GM13977 (cell line): ENCODE results near the gene ALX4.

Experiments used
- DNase-seq: peaks from one replicate; pipeline ENCODE4 v3.0.0; 2012; ENCODE audit warnings: low spot score
- in situ Hi-C: fragments of 300-500 bp; cut with MboI; formaldehyde crosslinking; loops from one replicate; pipeline ENCODE4 v1.12.0; 2022; ENCODE audit warnings: low sequenced_read_pairs, low pct_unique_long_range_greater_than_20kb, mixed read lengths, inconsistent platforms; ENCODE audit not compliant: unreplicated experiment
- TF ChIP-seq, protein P1 (sequence below): IDR thresholded peaks from 2 replicates; pipeline ENCODE4 v1.5.1; 2012; ENCODE audit warnings: mild to moderate bottlenecking, control low read depth; ENCODE audit not compliant: insufficient read depth; ENCODE audit errors: extremely low read depth, missing control alignments

The ALX4 gene

DNA sequence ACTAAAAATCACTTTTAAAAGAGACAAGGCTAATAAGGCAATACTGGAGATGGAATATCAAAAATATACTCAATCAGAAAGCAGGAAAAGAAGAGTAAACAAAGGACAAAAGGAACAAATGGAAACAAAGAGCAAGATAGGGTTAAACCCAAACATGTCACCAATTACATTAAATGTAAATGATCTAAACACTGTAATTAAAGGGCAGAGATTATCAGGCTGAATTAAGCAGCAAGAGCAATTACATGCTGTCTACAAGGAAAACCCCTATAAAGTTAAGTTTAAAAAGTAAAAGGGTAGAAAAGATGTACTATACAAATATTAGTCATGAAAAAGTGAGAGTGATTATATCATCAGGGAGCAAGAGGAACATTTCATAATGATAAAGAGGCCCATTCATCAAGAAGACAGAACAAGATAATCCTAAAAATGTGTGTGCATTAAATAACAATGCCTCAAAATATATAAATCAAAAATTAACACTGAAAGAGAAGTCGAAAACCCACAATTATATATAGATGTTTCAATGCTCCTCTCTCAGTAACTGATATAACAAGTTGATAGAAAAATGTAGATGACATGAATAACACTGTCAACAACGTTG lies 56.8 kb downstream of the ALX4 start:
- no peak for DNase-seq

DNA sequence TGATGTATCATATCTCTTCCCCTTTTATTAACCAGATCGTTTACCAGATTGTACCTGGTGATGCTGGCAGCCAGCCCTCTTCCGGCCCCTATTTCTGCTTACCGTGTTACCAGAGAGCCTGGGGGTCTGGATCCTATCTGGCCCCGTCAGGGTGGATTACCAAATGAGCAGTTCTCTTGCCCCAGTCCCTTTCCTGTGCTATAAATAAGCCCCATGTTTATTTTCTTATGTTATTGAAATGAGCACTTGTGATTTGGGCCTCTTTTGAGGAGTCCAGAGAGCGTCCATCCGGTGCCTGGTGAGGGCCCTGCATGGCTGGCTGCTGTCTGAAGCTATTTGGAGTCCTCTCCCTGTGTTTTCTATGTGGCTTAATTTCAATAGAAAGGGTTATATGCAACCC lies 59.5 kb downstream of the ALX4 start:
- TF ChIP-seq, protein P1, sequence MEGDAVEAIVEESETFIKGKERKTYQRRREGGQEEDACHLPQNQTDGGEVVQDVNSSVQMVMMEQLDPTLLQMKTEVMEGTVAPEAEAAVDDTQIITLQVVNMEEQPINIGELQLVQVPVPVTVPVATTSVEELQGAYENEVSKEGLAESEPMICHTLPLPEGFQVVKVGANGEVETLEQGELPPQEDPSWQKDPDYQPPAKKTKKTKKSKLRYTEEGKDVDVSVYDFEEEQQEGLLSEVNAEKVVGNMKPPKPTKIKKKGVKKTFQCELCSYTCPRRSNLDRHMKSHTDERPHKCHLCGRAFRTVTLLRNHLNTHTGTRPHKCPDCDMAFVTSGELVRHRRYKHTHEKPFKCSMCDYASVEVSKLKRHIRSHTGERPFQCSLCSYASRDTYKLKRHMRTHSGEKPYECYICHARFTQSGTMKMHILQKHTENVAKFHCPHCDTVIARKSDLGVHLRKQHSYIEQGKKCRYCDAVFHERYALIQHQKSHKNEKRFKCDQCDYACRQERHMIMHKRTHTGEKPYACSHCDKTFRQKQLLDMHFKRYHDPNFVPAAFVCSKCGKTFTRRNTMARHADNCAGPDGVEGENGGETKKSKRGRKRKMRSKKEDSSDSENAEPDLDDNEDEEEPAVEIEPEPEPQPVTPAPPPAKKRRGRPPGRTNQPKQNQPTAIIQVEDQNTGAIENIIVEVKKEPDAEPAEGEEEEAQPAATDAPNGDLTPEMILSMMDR, result no peak
- in situ Hi-C loops, result no loop called here
- DNase-seq, result no peak

More for the DNA sequence above, 56.8 kb downstream of the ALX4 start:
- TF ChIP-seq, protein P1, result no peak
- in situ Hi-C loops, result no loop called here

DNA sequence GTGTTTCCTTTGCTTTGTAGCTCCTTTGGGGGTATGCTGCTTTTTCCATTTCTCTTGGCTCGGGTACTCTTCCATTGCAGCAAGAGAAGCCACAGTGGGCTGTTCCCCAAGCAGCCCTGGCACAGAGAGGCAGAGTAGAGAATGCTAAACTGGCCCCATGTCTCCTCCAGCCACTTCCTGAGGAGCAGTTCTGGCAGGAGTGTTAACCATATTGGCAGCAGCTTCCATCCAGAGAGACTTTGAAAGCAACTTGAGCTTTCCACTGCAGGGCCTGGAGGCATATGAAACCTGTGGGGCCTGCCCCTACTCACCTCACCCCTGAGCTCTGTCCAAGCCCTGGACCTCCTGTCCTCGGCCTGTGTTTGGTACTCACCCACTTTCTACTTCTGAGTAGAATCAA lies 61.8 kb downstream of the ALX4 start:
- in situ Hi-C loops, result no loop called here
- TF ChIP-seq, protein P1, result no peak
- no peak for DNase-seq

DNA sequence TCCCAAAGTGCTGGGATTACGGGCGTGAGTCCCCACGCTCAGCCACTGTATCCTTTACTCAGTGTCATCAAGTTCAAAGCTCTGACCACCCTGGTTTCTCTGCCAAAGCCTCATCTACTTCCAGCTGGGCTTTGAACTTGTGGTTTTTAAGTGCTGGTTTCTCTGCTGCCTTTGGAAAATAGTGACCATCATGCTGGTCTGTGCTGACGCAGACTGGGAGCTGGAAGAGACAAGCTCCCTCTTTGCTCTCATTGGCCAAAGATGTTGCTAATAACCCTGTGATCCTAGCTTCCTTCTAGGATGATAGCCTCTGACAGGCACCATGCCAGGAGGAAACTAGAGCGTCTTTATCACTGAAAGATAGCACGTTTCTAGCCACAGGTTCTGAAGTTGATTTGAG lies 62.4 kb downstream of the ALX4 start:
- DNase-seq, result no peak
- TF ChIP-seq, protein P1, result no peak
- in situ Hi-C loops, result no loop called here

DNA sequence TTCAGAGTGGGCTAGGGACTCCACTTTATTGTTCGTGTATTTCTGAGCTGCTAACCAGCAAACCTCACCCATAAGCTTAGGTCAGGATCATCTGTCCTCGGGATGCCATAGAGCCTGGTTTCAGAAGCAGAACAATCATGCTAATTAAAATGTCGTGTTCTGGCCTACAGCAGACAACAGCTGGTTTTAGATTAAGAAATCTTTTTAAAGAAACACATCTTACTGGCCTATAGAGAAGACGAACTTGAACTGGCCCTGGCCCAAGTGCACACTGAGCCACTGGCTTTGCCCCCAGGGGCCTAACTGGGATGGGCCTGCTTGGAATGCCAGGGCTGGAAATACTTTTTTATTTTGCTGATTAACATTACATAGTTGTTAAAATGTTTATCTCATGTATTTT lies 63.2 kb downstream of the ALX4 start:
- DNase-seq, result no peak
- TF ChIP-seq, protein P1, result no peak
- in situ Hi-C loops, result no loop called here

DNA sequence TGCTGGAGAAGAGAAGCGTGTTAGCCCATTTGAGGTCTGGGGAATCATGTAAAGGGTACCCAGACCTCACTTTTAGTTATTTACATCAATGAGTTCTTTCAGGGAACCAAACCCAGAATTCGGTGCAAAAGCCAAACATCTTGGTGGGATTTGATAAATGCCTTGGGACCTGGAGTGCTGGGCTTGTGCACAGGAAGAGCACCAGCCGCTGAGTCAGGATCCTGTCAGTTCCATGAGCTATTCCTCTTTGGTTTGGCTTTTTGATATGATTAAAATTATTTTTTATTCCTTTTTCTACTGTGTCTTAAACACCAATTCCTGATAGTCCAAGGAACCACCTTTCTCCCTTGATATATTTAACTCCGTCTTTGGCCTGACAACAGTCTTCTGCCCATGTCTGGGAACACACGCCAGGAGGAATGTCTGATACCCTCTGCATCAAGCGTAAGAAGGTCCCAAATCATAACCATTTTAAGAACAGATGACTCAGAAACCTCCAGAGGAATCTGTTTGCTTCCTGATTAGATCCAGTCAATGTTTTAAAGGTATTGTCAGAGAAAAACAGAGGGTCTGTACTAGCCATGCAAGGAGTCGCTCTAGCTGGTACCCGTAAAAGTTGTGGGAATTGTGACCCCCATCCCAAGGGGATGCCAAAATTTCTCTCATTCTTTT lies 65.2 kb downstream of the ALX4 start:
- no peak for DNase-seq
- TF ChIP-seq, protein P1, result no peak
- in situ Hi-C loops, result no loop called here
